GM18861 (cell line): ENCODE data around the gene SOX12.

ENCODE experiments used
- ATAC-seq: cut with Tn5 transposase; IDR thresholded peaks from one replicate; pipeline ENCODE4 v1.9.1; 2021; ENCODE audit not compliant: unreplicated experiment

Gene SOX12

GRCh38 chr20:325045-325888 is at the start of gene SOX12:
Gene SOX12, plus strand, starts transcription at chr20:325552. Its CDS starts 373 bp downstream, at chr20:325925.
- ATAC-seq: peak; percentile 61

- no peak for ATAC-seq
Observed at GRCh38 chr20:275791-276190, 49.6 kb upstream of the SOX12 start.

- no peak for ATAC-seq
Observed at GRCh38 chr20:276620-277495, 48.5 kb upstream of the SOX12 start.

GRCh38 chr20:277496-277781 is 47.9 kb upstream of the SOX12 start:
- ATAC-seq: no peak

GRCh38 chr20:278181-278580 is 47.2 kb upstream of the SOX12 start:
- no peak for ATAC-seq

GRCh38 chr20:278607-279571 is 46.5 kb upstream of the SOX12 start:
- no peak for ATAC-seq

GRCh38 chr20:284172-284571 is 41.2 kb upstream of the SOX12 start:
- ATAC-seq: no peak

GRCh38 chr20:286508-286907 is 38.8 kb upstream of the SOX12 start:
- ATAC-seq: no peak

GRCh38 chr20:288956-289692 is 36.2 kb upstream of the SOX12 start:
- ATAC-seq: no peak

GRCh38 chr20:289693-290083 is 35.7 kb upstream of the SOX12 start:
- ATAC-seq: no peak

GRCh38 chr20:290084-290831 is 35.1 kb upstream of the SOX12 start, which contains the start of gene C20orf96:
Gene C20orf96, minus strand, starts transcription at chr20:290750. Its CDS starts 140 bp downstream, at chr20:290610.
- ATAC-seq: peak; percentile 73

GRCh38 chr20:294602-295001 is 30.8 kb upstream of the SOX12 start:
- no peak for ATAC-seq

GRCh38 chr20:295804-296203 is 29.5 kb upstream of the SOX12 start:
- ATAC-seq: no peak

GRCh38 chr20:297098-297924 is 28.0 kb upstream of the SOX12 start, which contains the start of gene ZCCHC3:
Gene ZCCHC3, plus strand, starts transcription at chr20:297570. Its CDS starts 17 bp downstream, at chr20:297587.
- peak; percentile 67 for ATAC-seq

- peak; percentile 15 for ATAC-seq
Observed at GRCh38 chr20:297925-298775, 27.2 kb upstream of the SOX12 start.

- no peak for ATAC-seq
Observed at GRCh38 chr20:298776-299391, 26.5 kb upstream of the SOX12 start.

- no peak for ATAC-seq
Observed at GRCh38 chr20:300345-300990, 24.9 kb upstream of the SOX12 start.
